ENCODE data around the gene MBNL3.

The MBNL3 gene

GRCh38 chrX:132426695-132427281 is 62.0 kb downstream of the MBNL3 start:
- Histone ChIP-seq H3K9me3 (ENCODE audit: control insufficient read depth in 2 of 2, low read length in 2 of 2) (no peaks in the 10 kb centered on the region), H3K27ac (ENCODE audit: low read depth in 2 of 2, low read length in 2 of 2) (no peak overlapping the region), H3K36me3 (ENCODE audit: control insufficient read depth in 2 of 2, insufficient read depth in 2 of 2, low read length in 2 of 2) (no peaks in the 10 kb centered on the region), H3K4me3 (ENCODE audit: low read length in 2 of 2) (no peak overlapping the region), H3K27me3 (ENCODE audit: control insufficient read depth in 2 of 2, insufficient read depth in 2 of 2, low read length in 2 of 2) (no peaks in the 10 kb centered on the region), H3K4me1 (ENCODE audit: control insufficient read depth in 2 of 2, insufficient read depth in 2 of 2, low read length in 2 of 2) (no peaks in the 10 kb centered on the region), H3K9ac (ENCODE audit: low read depth in 1 of 2, low read length in 2 of 2) (no peak overlapping the region)

- no peaks in the 10 kb centered on the region for H3K4me1 ChIP-seq (ENCODE audit: control insufficient read depth in 2 of 2, insufficient read depth in 2 of 2, low read length in 2 of 2)
- no peak overlapping the region for H3K9ac ChIP-seq (ENCODE audit: low read depth in 1 of 2, low read length in 2 of 2)
- no peak overlapping the region for H3K4me3 ChIP-seq (ENCODE audit: low read length in 2 of 2)
- no peaks in the 10 kb centered on the region for H3K9me3 ChIP-seq (ENCODE audit: control insufficient read depth in 2 of 2, low read length in 2 of 2)
- no peaks in the 10 kb centered on the region for H3K27me3 ChIP-seq (ENCODE audit: control insufficient read depth in 2 of 2, insufficient read depth in 2 of 2, low read length in 2 of 2)
- no peaks in the 10 kb centered on the region for H3K36me3 ChIP-seq (ENCODE audit: control insufficient read depth in 2 of 2, insufficient read depth in 2 of 2, low read length in 2 of 2)
- H3K27ac ChIP-seq (ENCODE audit: low read depth in 2 of 2, low read length in 2 of 2): no peak overlapping the region
Observed at GRCh38 chrX:132425744-132426318, 63.0 kb downstream of the MBNL3 start.

GRCh38 chrX:132423323-132423722 is 65.5 kb downstream of the MBNL3 start:
- Histone ChIP-seq H3K4me3 (ENCODE audit: low read length in 2 of 2) (no peak overlapping the region), H3K36me3 (ENCODE audit: control insufficient read depth in 2 of 2, insufficient read depth in 2 of 2, low read length in 2 of 2) (no peaks in the 10 kb centered on the region), H3K27ac (ENCODE audit: low read depth in 2 of 2, low read length in 2 of 2) (no peak overlapping the region), H3K9me3 (ENCODE audit: control insufficient read depth in 2 of 2, low read length in 2 of 2) (no peaks in the 10 kb centered on the region), H3K9ac (ENCODE audit: low read depth in 1 of 2, low read length in 2 of 2) (no peak overlapping the region), H3K27me3 (ENCODE audit: control insufficient read depth in 2 of 2, insufficient read depth in 2 of 2, low read length in 2 of 2) (no peaks in the 10 kb centered on the region), H3K4me1 (ENCODE audit: control insufficient read depth in 2 of 2, insufficient read depth in 2 of 2, low read length in 2 of 2) (no peaks in the 10 kb centered on the region)

- Histone ChIP-seq H3K27me3 (ENCODE audit: control insufficient read depth in 2 of 2, insufficient read depth in 2 of 2, low read length in 2 of 2) (peaks cover 0 to 2% of the 10 kb centered on the region in 2 donors), H3K4me1 (ENCODE audit: control insufficient read depth in 2 of 2, insufficient read depth in 2 of 2, low read length in 2 of 2) (no peaks in the 10 kb centered on the region)
Observed at GRCh38 chrX:132415012-132415411, 73.8 kb downstream of the MBNL3 start.

GRCh38 chrX:132414404-132414803 is 74.4 kb downstream of the MBNL3 start:
- H3K27ac ChIP-seq (ENCODE audit: low read depth in 2 of 2, low read length in 2 of 2): no peak overlapping the region
- H3K9me3 ChIP-seq (ENCODE audit: control insufficient read depth in 2 of 2, low read length in 2 of 2): no peaks in the 10 kb centered on the region
- H3K4me3 ChIP-seq (ENCODE audit: low read length in 2 of 2): no peak overlapping the region
- no peaks in the 10 kb centered on the region for H3K4me1 ChIP-seq (ENCODE audit: control insufficient read depth in 2 of 2, insufficient read depth in 2 of 2, low read length in 2 of 2)
- peaks cover 0 to 2% of the 10 kb centered on the region in 2 donors for H3K27me3 ChIP-seq (ENCODE audit: control insufficient read depth in 2 of 2, insufficient read depth in 2 of 2, low read length in 2 of 2)
- no peaks in the 10 kb centered on the region for H3K36me3 ChIP-seq (ENCODE audit: control insufficient read depth in 2 of 2, insufficient read depth in 2 of 2, low read length in 2 of 2)
- H3K9ac ChIP-seq (ENCODE audit: low read depth in 1 of 2, low read length in 2 of 2): no peak overlapping the region

More at GRCh38 chrX:132415012-132415411, 73.8 kb downstream of the MBNL3 start:
- Histone ChIP-seq H3K36me3 (ENCODE audit: control insufficient read depth in 2 of 2, insufficient read depth in 2 of 2, low read length in 2 of 2) (no peaks in the 10 kb centered on the region), H3K9me3 (ENCODE audit: control insufficient read depth in 2 of 2, low read length in 2 of 2) (no peaks in the 10 kb centered on the region), H3K27ac (ENCODE audit: low read depth in 2 of 2, low read length in 2 of 2) (no peak overlapping the region), H3K9ac (ENCODE audit: low read depth in 1 of 2, low read length in 2 of 2) (no peak overlapping the region), H3K4me3 (ENCODE audit: low read length in 2 of 2) (no peak overlapping the region)

- H3K27me3 ChIP-seq (ENCODE audit: control insufficient read depth in 2 of 2, insufficient read depth in 2 of 2, low read length in 2 of 2): peaks cover 0 to 2% of the 10 kb centered on the region in 2 donors
- H3K36me3 ChIP-seq (ENCODE audit: control insufficient read depth in 2 of 2, insufficient read depth in 2 of 2, low read length in 2 of 2): no peaks in the 10 kb centered on the region
- H3K4me3 ChIP-seq (ENCODE audit: low read length in 2 of 2): no peak overlapping the region
- no peak overlapping the region for H3K9ac ChIP-seq (ENCODE audit: low read depth in 1 of 2, low read length in 2 of 2)
- H3K4me1 ChIP-seq (ENCODE audit: control insufficient read depth in 2 of 2, insufficient read depth in 2 of 2, low read length in 2 of 2): no peaks in the 10 kb centered on the region
- no peaks in the 10 kb centered on the region for H3K9me3 ChIP-seq (ENCODE audit: control insufficient read depth in 2 of 2, low read length in 2 of 2)
- H3K27ac ChIP-seq (ENCODE audit: low read depth in 2 of 2, low read length in 2 of 2): no peak overlapping the region
Observed at GRCh38 chrX:132413459-132413858, 75.4 kb downstream of the MBNL3 start.

GRCh38 chrX:132412208-132412607 is 76.6 kb downstream of the MBNL3 start:
- H3K27ac ChIP-seq (ENCODE audit: low read depth in 2 of 2, low read length in 2 of 2): no peak overlapping the region
- no peaks in the 10 kb centered on the region for H3K4me1 ChIP-seq (ENCODE audit: control insufficient read depth in 2 of 2, insufficient read depth in 2 of 2, low read length in 2 of 2)
- no peak overlapping the region for H3K4me3 ChIP-seq (ENCODE audit: low read length in 2 of 2)
- no peaks in the 10 kb centered on the region for H3K36me3 ChIP-seq (ENCODE audit: control insufficient read depth in 2 of 2, insufficient read depth in 2 of 2, low read length in 2 of 2)
- H3K9me3 ChIP-seq (ENCODE audit: control insufficient read depth in 2 of 2, low read length in 2 of 2): no peaks in the 10 kb centered on the region
- peaks cover 0 to 2% of the 10 kb centered on the region in 2 donors for H3K27me3 ChIP-seq (ENCODE audit: control insufficient read depth in 2 of 2, insufficient read depth in 2 of 2, low read length in 2 of 2)
- H3K9ac ChIP-seq (ENCODE audit: low read depth in 1 of 2, low read length in 2 of 2): no peak overlapping the region

- no peak overlapping the region for H3K27ac ChIP-seq (ENCODE audit: low read depth in 2 of 2, low read length in 2 of 2)
- H3K9me3 ChIP-seq (ENCODE audit: control insufficient read depth in 2 of 2, low read length in 2 of 2): no peaks in the 10 kb centered on the region
- peaks cover 0 to 2% of the 10 kb centered on the region in 2 donors for H3K27me3 ChIP-seq (ENCODE audit: control insufficient read depth in 2 of 2, insufficient read depth in 2 of 2, low read length in 2 of 2)
- no peak overlapping the region for H3K4me3 ChIP-seq (ENCODE audit: low read length in 2 of 2)
- no peak overlapping the region for H3K9ac ChIP-seq (ENCODE audit: low read depth in 1 of 2, low read length in 2 of 2)
- no peaks in the 10 kb centered on the region for H3K36me3 ChIP-seq (ENCODE audit: control insufficient read depth in 2 of 2, insufficient read depth in 2 of 2, low read length in 2 of 2)
- no peaks in the 10 kb centered on the region for H3K4me1 ChIP-seq (ENCODE audit: control insufficient read depth in 2 of 2, insufficient read depth in 2 of 2, low read length in 2 of 2)
Observed at GRCh38 chrX:132411310-132411977, 77.4 kb downstream of the MBNL3 start.

GRCh38 chrX:132409780-132410556 is 78.9 kb downstream of the MBNL3 start:
- Histone ChIP-seq H3K27ac (ENCODE audit: low read depth in 2 of 2, low read length in 2 of 2) (no peak overlapping the region), H3K27me3 (ENCODE audit: control insufficient read depth in 2 of 2, insufficient read depth in 2 of 2, low read length in 2 of 2) (peaks cover 0 to 2% of the 10 kb centered on the region in 2 donors), H3K4me1 (ENCODE audit: control insufficient read depth in 2 of 2, insufficient read depth in 2 of 2, low read length in 2 of 2) (no peaks in the 10 kb centered on the region), H3K36me3 (ENCODE audit: control insufficient read depth in 2 of 2, insufficient read depth in 2 of 2, low read length in 2 of 2) (no peaks in the 10 kb centered on the region), H3K9ac (ENCODE audit: low read depth in 1 of 2, low read length in 2 of 2) (no peak overlapping the region), H3K9me3 (ENCODE audit: control insufficient read depth in 2 of 2, low read length in 2 of 2) (no peaks in the 10 kb centered on the region), H3K4me3 (ENCODE audit: low read length in 2 of 2) (no peak overlapping the region)

GRCh38 chrX:132407691-132408090 is 81.1 kb downstream of the MBNL3 start:
- Histone ChIP-seq H3K9me3 (ENCODE audit: control insufficient read depth in 2 of 2, low read length in 2 of 2) (no peaks in the 10 kb centered on the region), H3K27me3 (ENCODE audit: control insufficient read depth in 2 of 2, insufficient read depth in 2 of 2, low read length in 2 of 2) (peaks cover 0 to 2% of the 10 kb centered on the region in 2 donors), H3K27ac (ENCODE audit: low read depth in 2 of 2, low read length in 2 of 2) (no peak overlapping the region), H3K4me1 (ENCODE audit: control insufficient read depth in 2 of 2, insufficient read depth in 2 of 2, low read length in 2 of 2) (no peaks in the 10 kb centered on the region), H3K4me3 (ENCODE audit: low read length in 2 of 2) (no peak overlapping the region), H3K9ac (ENCODE audit: low read depth in 1 of 2, low read length in 2 of 2) (no peak overlapping the region), H3K36me3 (ENCODE audit: control insufficient read depth in 2 of 2, insufficient read depth in 2 of 2, low read length in 2 of 2) (no peaks in the 10 kb centered on the region)

All from mucosa of rectum (tissue), 2 donors.